KOPT-K1 (cell line): ENCODE measurements around the gene CACNA1D.
"Not testable (repeated sequence)": the region's sequence is repeated elsewhere in the genome, so short reads cannot be mapped to it uniquely, and the experiment has no call there.

Experiments used
- H3K27ac ChIP-seq: fragments of 200-600 bp; sonication (generic); 2 replicates; pipeline ENCODE4 v1.5.1; 2016; ENCODE audit warnings: antibody characterized with exemption, mild to moderate bottlenecking, low read depth, low read length; ENCODE audit not compliant: poor library complexity, severe bottlenecking
- H3K36me3 ChIP-seq: fragments of 200-600 bp; sonication (generic); 2 replicates; pipeline ENCODE4 v1.5.1; 2017; ENCODE audit warnings: antibody characterized with exemption, mild to moderate bottlenecking, low read length, moderate library complexity; ENCODE audit not compliant: insufficient read depth
- H3K9me3 ChIP-seq: fragments of 200-600 bp; sonication (generic); 2 replicates; pipeline ENCODE4 v1.5.1; 2017; ENCODE audit warnings: antibody characterized with exemption, low read length, mild to moderate bottlenecking; ENCODE audit not compliant: insufficient read depth, poor library complexity, severe bottlenecking

CACNA1D gene

DNA sequence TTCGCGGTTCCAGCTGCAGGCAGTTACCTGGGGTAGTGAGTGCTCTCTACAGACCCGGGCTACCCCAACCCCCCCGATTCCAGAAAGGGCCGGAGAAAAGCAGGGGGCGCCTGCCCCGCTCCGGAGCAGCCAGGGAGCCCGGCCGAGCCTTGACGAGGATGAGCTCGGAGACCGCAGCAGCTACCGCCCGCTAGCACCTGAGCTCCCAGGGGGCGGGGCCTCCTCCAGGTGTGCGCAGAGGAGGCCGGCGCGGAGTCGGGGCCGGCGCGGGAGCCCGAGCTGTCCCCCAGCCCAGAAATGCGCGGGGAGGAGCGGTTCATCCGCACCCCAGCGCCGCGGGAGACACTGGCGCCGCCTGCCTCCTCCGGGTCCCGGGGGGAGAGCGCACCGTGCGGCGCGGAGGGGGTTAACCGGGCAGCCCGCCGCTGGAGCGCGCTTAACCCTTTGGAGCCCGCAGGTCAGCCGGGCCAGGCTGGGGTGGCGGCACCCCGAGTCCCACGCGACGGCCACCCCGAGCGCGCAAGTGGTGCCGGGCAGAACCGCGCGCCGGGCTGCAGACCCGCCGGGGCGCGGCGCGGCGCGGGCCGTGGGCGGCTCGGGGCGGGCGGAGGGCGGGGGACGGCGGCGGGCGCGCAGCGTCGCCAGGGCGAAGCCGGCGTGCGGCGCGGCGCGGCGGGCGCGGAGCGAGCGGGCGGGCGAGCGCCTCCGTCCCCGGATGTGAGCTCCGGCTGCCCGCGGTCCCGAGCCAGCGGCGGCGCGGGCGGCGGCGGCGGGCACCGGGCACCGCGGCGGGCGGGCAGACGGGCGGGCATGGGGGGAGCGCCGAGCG lies at the start of gene CACNA1D:
TSS of gene CACNA1D (plus strand) at position 649 of the 829 bp plus-strand sequence. CDS start 556 bp downstream, outside the sequence.
- Histone ChIP-seq H3K36me3 (no peaks in the 10 kb centered on the region), H3K9me3 (no peaks in the 10 kb centered on the region), H3K27ac (no peak within 1 kb of the TSS)

DNA sequence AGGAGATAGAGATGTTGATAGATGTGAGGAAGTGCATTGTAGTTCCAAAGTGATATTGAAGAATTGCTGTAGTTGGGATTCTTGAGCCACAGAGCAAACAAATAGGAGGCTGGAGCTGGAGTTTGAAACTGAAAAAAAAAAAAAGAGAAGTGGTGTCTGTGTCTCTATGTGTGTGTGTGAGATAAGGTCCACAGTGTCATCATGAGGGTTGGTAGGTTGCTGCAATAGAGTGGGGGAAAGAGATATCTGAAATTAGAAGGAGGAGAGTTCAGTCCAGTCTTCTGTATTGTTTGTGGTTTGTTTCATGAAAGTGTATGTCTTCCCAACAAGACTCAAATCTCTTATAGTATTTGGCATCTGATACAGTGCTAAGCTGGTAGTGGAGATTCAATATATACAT lies 37.3 kb upstream of the CACNA1D start:
- H3K9me3 ChIP-seq: no peaks in the 10 kb centered on the region
- no peak overlapping the region for H3K27ac ChIP-seq
- H3K36me3 ChIP-seq: no peaks in the 10 kb centered on the region

DNA sequence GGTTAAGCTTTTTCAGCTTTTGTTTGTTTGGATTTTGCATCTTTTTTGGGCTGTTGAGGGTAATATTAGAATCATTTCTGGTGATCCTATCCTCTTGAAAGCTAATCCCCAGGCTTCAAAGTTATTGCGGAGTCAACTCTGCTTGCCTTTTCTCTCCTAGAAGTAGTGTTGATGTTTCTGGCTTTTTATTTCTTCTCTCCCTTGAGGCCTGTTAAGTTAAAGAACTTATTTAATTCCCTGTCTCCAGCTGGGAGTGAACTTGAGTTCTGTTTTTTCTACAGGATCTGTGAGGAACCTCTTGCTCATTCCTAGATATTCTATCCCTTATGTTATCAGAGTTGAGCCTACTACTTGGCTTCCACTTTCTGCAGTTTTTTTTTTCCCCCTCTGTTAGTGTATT lies 34.1 kb upstream of the CACNA1D start:
- no peaks in the 10 kb centered on the region for H3K36me3 ChIP-seq
- no peak overlapping the region for H3K27ac ChIP-seq
- no peaks in the 10 kb centered on the region for H3K9me3 ChIP-seq

DNA sequence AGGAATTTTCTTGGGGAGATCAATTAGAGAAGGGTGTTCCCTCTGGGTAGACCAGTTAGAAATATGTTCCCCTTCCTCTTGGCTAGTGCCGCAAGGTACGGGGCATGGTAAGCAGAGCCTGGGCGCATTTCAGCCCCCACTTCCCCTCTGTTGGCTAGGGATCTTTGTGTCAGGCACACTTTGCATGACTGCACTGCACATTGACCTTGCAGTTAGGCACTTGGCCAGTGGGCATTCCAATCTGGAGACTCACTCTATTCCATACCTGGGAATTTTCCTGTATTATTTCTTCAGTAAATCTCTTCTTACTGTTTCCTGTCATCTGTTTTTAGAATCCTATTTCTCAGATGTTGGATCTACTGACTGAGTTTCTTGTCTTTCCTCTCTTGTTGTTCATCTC lies 30.0 kb upstream of the CACNA1D start:
- no peaks in the 10 kb centered on the region for H3K9me3 ChIP-seq
- no peaks in the 10 kb centered on the region for H3K36me3 ChIP-seq
- no peak overlapping the region for H3K27ac ChIP-seq

DNA sequence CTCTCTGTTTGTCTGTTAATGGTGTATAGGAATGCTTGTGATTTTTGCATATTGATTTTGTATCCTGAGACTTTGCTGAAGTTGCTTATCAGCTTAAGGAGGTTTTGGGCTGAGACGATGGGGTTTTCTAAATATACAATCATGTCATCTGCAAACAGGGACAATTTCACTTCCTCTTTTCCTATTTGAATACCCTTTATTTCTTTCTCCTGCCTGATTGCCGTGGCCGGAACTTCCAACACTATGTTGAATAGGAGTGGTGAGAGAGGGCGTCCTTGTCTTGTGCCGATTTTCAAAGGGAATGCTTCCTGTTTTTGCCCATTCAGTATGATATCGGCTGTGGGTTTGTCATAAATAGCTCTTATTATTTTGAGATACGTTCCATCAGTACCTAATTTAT lies 24.7 kb upstream of the CACNA1D start:
- H3K27ac ChIP-seq, H3K36me3 ChIP-seq, H3K9me3 ChIP-seq: not testable (repeated sequence)

DNA sequence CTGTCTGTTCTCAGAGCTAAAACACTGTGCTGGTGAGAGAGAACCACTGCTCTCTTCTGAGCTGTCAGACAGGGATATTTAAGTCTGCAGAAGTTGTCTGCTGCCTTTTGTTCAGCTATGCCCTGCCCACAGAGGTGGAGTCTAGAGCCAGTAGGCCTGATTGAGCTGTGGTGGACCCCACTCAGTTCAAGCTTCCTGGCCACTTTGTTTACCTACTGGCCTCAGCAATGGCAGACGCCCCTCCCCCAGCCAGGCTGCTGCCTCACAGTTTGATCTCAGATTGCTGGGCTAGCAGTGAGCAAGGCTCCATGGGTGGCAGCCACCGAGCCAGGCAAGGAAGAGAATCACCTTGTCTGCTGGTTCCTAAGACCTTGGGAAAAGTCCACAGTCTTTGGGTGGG lies 21.0 kb upstream of the CACNA1D start:
- Histone ChIP-seq H3K9me3 (no peaks in the 10 kb centered on the region), H3K27ac (no peak overlapping the region), H3K36me3 (no peaks in the 10 kb centered on the region)

DNA sequence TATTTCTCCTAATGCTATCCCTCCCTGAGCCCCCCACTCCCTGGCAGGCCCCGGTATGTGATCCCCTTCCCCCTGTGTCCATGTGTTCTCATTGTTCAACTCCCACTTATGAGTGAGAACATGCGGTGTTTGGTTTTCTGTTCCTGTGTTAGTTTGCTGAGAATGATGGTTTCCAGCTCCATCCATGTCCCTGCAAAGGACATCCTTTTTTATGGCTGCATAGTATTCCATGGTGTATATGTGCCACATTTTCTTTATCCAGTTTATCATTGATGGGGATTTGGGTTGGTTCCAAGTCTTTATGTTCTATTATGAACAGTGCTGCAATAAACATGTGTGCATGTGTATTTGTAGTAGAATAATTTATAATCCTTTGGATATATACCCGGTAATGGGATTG lies 18.0 kb upstream of the CACNA1D start:
- not testable (repeated sequence) for H3K9me3 ChIP-seq, H3K36me3 ChIP-seq, H3K27ac ChIP-seq

DNA sequence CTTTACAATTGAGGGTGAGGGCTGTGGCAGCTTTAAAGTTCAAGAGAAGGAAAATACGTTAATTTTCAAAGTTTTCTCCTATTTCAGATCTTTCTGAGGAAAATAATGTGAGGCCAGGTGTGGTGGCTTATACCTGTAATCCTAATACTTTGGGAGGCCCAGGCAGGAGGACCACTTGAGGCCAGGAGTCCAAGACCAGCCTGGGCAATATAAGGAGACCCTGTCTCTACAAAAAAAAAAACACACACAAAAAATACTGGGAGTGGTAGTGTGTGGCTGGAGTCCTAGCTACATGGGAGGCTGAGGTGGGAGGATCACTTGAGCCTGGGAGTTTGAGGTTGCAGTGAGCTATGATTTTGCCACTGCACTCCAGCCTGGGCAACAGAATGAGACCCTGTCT lies 16.7 kb upstream of the CACNA1D start:
- H3K9me3 ChIP-seq, H3K27ac ChIP-seq, H3K36me3 ChIP-seq: not testable (repeated sequence)

DNA sequence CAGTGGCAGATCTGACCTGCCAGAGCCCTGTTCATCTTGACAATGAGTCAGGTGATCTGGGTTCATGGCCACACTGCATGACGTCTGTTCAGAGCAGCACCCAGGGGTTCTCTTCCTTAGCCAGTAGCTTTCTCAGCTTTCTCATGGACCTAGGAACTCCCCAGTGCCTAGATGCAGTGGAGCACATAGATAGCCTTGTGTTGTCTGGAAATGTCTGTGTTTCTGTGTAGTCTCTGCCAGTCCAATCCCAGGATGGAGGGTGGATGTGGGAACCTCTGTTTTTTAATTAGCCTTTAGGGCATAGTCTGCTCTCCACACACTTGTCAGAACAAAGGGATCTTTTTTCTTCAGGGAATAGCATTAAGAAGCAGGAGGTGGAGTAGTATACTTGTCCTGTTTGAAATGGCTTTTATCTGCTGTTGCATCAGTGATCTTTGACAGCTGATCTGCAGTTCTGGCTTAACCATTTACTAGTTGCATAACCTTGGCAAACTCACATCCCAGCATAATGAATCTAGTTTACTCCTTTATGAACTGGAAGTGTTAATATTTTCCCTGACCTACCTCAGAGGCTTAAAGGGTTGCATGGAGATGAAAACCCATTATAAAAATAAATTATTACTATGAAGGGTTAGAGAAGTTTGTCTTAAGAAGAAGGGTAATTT lies 16.1 kb upstream of the CACNA1D start:
- Histone ChIP-seq H3K36me3 (no peaks in the 10 kb centered on the region), H3K9me3 (no peaks in the 10 kb centered on the region), H3K27ac (no peak overlapping the region)

DNA sequence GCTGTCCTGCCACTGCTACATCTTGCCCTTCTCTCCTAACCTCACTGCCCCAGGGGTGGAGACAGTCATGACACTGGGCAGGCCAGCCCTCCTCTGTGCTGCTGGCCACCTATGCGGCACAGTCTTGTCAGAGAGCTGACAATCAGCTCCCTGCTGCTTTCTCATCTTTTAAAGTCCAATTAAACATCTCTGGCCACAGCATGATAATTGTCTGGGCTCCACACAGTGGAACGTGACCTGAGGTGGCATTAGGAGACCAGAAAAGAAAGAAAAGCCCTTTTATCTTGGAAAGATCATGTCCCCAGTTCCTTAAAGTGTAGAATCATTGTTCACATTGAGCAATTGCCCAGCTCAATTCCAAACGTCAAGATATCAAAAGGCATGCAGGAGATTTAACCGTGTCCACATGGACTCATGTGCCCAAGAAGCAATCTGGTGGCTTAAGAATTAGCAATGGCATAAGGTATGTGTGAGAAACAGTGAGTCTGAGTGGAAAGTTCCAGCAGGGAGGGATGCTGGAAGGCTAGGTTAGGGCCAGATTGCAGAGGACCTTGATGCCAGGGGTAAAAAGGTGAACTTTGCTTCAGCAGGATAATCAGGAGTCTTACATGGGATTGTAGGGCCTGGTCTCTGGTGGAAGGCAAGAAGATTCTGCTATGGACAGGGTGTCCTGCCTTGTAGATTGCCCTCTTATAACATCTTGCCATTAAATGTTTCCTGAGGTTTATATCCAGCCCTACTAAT lies 15.3 kb upstream of the CACNA1D start:
- no peak overlapping the region for H3K27ac ChIP-seq
- no peaks in the 10 kb centered on the region for H3K9me3 ChIP-seq
- H3K36me3 ChIP-seq: no peaks in the 10 kb centered on the region

DNA sequence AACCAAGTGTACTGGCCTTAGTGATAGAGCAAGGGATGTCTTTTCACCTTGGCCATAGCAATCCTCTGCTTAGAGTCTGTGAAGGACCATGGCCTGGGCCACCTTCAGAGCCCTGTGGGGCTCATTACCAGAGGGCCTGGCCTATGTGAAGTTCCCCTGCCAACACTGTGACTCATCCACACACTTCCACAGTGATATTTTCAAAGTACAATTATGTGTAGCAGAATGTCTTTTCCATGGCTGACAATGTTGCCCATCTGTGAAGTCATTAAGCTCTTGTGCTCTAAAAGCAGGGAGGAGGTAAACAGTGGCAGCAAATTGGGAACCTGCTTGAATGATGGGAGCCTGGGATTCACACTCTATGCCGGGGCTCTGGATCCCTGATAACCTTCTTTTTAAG lies 12.2 kb upstream of the CACNA1D start:
- Histone ChIP-seq H3K9me3 (no peaks in the 10 kb centered on the region), H3K27ac (no peak overlapping the region), H3K36me3 (no peaks in the 10 kb centered on the region)

DNA sequence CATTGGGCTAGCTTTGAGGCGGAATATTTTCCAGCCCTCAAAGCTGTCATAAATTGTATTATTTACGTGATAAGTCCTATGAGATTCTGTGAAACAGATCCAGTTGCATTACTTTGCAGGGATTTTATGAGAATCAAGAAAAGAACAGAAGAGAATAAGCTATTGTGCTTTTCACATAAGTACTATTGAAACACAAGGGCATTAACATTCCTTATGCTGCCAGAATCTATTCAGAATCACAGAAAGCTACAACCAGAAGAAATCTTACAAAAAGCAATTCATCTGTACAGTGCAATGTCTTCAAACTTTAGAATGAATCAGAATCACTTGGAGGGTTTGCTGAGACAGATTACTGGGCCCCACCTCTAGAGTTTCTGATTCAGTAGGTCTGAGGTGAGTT lies 10.6 kb upstream of the CACNA1D start:
- H3K27ac ChIP-seq: no peak overlapping the region
- no peaks in the 10 kb centered on the region for H3K36me3 ChIP-seq
- no peaks in the 10 kb centered on the region for H3K9me3 ChIP-seq

DNA sequence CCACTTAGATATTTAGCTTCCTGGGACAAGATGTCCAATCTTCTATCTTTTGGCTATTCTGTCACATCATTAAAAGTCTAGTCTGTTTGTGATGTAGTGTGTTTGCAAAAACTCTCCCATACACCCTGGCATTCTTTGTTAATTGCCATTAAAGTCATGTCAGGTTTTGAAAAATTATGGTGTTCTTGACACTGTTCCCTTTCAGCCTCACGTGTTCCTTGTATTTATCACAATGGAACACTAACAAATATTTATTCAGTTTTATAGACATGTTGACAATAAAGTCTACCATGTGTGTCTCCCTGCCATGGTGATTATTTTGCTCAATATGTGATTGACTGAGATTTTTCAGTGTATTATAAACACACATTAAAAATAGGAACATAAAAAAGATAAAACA lies 9.4 kb upstream of the CACNA1D start:
- H3K9me3 ChIP-seq: no peaks in the 10 kb centered on the region
- no peak overlapping the region for H3K27ac ChIP-seq
- no peaks in the 10 kb centered on the region for H3K36me3 ChIP-seq

DNA sequence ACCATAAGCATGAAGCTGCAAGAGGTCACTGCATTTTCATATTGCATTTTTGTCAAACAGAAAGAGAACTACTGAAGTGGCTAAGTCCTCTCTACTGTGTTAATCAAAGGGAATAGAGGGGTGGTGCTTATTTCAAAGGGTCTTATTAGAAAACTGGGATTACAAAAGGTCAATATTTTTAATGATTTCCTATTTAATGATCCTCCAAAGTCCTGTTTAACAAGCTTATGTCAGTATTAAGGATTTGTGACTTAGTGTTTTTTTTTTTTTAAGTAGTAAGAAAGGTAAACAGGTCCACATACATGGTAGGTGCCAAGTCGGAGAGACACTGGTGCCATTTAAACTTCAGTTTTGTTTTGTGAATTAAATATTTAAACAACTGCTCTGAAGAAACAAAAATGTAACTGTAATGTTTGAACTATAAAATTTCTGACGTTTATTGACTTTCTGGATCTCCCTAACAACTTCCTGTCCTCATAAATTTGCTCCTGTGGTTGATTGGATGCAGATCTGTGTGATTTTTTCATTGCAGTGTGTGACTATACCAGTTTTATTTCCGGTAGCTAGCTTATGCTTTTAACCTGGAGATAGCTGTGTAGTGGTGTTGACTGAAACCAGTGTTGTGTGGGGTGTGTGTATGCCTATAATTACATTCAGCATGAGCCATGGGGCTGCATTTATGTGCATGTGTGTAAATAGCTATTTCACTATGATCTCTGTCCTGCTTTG lies 8.6 kb upstream of the CACNA1D start:
- no peak overlapping the region for H3K27ac ChIP-seq
- no peaks in the 10 kb centered on the region for H3K9me3 ChIP-seq
- H3K36me3 ChIP-seq: no peaks in the 10 kb centered on the region
